ENCODE measurements around the gene OAF. TPM values are rescaled to one million over a fixed set of nuclear protein-coding genes. Genes with fewer than 3 reads are reported as not detected.

OAF gene
- total and polyA plus RNA-seq, 2 of the 8 experiments (the other 6 are each of a cell fraction or from before 2014, with no cell fraction given) = 1.3 to 1.5 TPM

GRCh38 chr11:120217941-120218694 lies 7.3 kb downstream of the OAF start (continued):
- TF ChIP-seq CHD7 (IDR thresholded peaks at IDR 0.05; ENCODE audit: insufficient replicate concordance, low read length) (no peak), SUZ12 (IDR thresholded peaks at IDR 0.05; ENCODE audit: low read length) (no peak), BACH1 (IDR thresholded peaks at IDR 0.05; ENCODE audit: low read length) (no peak)

Data from H1 (cell line).